GM21717 (cell line): Measurements from ENCODE around the gene PRX.
A peak's percentile ranks its signal among the peaks of the same experiment; 100 is the strongest.
"Not testable (repeated sequence)": the region's sequence is repeated elsewhere in the genome, so short reads cannot be mapped to it uniquely, and the experiment has no call there.

Experiments
- ATAC-seq: cut with Tn5 transposase; IDR thresholded peaks from one replicate; pipeline ENCODE4 v1.9.1; 2021; ENCODE audit warnings: mild to moderate bottlenecking, moderate library complexity; ENCODE audit not compliant: unreplicated experiment

Gene PRX

DNA sequence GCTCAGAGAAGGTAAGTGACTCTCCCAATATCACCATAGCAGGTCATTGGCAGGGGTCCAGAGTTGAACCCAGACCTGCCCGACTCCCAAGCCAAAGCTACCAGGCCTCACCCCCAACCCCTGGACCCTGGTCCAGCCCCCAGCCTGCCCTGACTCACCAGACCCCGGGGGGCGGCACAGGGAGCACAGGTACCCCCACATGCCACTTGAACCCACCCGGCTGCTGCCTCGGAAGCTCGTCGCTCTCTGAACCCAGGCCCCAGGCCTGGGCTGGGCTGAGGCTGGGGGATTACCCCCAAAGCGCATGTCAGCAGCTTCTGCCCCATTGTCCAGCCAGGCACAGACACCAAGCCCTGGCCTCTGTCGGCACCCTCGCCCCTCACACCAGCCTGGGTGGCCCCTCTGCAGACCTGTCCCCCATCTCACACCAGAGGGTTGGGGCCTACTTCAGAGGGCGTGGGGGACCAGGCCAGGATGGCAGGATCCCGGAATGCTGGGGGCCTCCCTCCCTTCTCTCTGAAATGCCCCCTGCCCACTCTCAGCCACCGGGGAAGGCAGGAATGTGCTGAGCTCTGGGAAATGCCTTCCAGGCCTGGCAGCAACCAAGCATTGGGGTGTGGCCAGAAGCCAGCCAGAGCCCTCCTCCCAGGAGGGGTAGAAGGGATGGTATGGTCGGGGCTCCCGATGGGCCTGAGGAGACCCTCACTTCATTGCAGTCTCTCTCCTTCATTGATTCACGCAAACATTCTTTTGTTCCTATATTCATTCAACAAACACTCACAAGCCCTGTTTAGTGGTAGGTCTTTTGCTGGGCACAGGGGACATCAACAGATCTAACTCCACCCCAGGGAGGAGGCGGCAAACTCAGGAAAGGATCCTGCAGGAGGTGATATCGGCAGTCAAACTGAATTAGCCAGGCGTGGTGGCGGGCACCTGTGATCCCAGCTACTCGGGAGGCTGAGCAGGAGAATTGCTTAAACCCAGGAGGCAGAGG, 1.7 kb upstream of the PRX start:
- ATAC-seq, result no peak

GRCh38 chr19:40412866-40413265, 312 bp downstream of the PRX start:
- ATAC-seq, result no peak

DNA sequence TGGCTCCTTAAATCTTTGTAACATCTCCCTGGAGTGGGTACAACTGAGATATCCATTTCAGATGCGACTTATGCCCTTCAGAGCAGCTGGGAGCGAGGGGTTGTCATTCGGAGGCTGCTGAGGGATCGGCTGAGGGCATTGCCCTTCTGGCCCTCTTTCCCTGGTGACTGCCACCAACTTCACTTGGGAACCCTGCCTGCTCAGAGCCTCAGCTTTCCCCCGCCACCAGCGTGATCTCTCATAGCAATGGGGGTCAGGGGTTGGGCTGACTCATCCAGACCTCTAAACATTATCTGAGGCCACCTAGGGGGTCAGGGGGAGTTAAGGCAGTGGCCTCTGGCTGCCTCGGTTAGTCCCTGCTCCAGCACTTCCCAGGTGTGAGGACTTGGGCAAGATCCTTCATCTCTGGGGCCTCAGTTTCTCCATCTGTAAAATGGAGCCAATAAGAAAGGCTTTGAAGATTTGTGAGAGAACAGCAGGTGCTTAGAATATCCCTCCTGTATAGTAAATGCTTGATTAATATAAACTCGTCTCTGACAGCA, 1.1 kb downstream of the PRX start:
- ATAC-seq, result no peak

GRCh38 chr19:40411125-40411842, 1.9 kb downstream of the PRX start:
- ATAC-seq, result no peak

GRCh38 chr19:40410030-40410389, 3.2 kb downstream of the PRX start:
- no peak for ATAC-seq

- not testable (repeated sequence) for ATAC-seq
These were observed 4.6 kb downstream of the PRX start for GRCh38 chr19:40408598-40408925.

DNA sequence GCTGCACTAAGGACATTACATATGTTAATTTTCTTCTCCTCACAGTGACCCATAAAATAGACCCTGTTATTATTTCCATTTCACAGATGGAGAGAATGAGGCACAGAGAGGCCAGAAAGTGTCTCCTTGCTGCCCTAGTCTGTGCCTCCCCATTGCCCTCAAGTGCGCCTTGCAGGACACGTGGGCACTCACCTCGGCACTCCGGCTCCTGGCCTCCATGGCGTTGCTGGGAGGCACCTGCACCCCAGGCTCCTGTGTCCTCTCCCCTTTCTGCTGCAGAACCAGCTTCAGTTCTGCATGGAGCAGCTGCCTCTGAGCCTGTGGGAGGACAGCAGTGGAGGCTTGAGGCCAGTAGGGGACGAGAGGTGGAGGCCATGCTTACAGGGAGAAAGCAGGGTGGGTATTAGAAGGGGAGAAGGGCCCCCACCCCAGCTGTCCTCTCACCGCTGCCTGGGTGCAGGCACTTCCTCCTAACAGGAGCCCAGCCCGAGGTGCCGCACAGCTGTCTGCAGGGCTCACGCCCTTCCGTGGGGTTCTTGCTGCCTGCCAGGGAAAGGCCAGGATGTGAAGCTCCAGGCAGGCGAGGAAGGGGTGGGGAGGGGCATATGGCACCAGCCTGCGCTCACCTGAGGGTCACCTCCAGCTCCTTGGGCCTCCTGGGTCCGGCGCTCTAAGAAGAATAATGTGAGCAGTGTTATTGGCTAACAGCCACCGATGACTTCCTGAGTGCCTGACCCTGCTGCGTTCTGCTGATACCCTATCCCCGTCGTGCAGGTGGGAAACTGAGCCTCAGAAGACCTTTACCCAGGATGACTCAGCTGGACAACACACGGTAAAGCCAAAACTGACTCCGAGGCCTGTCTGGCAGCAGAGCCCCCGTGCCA, 5.2 kb downstream of the PRX start:
- ATAC-seq, result no peak

DNA sequence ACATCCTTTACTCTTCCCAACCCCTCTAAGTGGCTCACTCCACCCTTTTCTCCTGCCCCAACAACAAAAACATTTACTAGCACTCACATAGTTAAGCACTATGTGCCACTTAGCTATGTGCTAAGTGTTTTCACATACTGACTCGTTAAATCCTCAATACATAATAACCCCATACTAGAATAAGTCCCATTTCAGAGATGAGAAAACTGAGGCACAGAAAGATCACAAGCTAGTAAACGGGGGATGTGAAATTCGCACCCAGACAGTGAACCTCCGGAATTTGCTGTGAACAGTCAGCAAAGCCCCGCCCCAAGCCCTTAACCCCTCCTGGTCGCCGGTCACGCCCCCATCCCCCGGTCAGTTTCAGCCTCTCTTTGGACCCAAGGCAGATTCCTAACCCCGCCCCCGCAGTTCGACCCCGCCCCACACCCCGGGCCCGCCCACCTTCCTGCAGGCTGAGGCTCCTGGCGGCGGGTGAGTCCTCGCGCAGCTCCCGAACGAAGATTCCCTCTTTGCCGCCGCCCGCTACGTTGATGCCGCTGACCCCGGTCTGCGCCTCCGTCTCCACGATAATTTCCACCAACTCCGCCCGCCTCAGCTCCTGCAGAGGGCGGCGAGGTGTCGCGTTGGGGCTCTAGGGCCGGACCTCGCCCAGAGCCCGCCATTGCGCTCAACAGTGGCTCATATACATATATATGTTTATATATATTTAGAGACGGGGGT, 9.8 kb downstream of the PRX start:
- ATAC-seq, result peak; percentile 51

- ATAC-seq, result no peak
These were observed 12.6 kb downstream of the PRX start for GRCh38 chr19:40400559-40400958.

GRCh38 chr19:40398417-40399131, 14.6 kb downstream of the PRX start:
- ATAC-seq, result no peak

GRCh38 chr19:40397568-40397906, 15.6 kb downstream of the PRX start:
- ATAC-seq, result no peak

DNA sequence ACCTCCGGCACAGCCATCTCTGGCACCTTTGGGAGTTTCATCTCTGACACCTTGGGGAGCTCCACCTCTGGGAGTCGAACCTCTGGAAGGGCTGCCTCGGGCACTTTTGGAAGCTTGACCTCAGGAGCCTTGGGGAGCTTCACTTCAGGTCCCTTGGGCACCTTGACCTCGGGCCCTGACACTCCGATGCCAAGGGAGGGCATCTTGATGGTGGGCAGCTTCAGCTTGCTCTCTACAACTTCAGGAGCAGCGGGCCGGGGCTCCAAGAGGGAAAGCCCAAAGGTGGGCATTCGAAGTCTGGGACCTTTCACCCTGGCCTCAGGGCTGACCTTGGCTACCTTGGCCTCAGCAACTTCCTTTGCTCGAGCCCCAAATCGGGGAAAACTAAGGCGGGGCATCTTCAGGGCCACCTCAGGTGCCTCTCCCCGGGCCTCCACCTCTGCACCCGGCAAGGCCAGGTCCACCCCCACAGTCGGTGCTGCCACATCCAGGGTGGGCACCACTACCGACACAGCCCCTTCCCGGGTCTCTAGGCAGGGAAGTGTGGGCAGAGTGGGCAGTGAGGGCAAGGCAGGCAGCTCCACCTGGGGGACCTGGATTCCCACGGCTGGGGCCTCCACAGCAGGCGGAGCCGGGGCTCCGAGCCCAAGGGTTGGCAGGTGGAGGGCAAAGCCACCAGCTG, 16.2 kb downstream of the PRX start:
- no peak for ATAC-seq

DNA sequence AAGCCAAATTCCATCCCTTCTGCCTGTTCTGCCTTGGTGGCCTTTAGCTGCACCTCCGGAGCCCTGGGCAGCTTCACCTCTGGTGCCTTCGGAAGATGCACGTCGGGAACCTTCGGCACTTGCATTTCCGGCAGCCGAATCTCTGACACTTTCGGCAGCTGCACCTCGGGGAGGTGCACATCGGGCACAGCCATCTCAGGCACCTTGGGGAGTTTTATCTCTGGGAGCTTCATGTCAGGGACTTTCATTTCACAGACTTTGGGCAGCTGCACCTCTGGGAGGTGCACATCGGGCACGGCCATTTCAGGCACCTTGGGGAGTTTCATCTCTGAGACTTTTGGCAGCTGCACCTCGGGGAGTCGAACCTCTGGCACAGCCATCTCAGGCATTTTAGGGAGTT, 17.2 kb downstream of the PRX start:
- no peak for ATAC-seq

- no peak for ATAC-seq
These were observed 18.4 kb downstream of the PRX start for GRCh38 chr19:40394816-40395210.

DNA sequence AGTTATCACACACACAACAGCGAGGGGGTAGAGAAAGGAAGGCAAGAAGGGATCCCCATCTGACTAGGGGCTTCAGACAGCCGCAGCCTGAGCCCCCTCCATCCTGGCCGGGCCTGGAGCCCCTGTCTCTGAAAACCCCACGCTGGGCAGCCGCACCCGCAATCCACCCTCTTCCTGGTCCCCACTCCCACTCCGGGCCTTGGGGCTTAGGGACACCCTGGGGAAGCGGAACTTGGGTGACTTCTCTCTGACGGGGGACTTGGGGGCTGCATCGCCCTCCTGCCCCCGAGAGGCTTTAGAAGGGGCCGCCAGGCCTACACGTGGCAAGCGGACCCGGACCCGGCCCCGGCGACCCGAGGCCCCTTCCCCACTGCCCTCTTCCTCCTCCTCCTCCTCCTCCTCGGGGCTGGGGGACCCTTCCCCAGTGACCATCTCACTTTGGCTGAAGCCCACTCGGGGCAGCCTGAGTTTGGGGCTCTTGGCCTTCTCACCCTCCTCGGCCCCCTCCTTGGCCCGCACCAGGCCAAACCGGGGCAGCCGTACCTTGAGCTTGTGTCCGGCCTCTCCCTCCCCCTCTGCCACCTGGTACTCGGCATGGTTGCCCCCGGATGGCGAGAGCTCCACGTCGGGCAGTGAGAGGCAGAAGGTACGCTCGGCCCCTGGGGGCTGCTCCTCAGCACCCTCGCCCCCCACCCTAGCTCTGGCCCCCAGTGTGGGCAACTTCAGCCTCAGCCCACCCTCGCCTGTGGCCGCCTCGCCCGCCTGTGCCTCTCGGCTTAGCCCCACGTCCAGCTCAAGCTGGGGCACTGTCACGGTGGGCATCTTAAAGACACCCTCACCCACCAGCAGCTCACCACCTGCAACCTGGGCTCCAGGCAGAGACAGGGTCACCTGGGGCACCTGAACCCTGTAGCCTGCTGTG, 19.0 kb downstream of the PRX start:
- no peak for ATAC-seq

- ATAC-seq, result no peak
These were observed 20.2 kb downstream of the PRX start for GRCh38 chr19:40392894-40393517.

DNA sequence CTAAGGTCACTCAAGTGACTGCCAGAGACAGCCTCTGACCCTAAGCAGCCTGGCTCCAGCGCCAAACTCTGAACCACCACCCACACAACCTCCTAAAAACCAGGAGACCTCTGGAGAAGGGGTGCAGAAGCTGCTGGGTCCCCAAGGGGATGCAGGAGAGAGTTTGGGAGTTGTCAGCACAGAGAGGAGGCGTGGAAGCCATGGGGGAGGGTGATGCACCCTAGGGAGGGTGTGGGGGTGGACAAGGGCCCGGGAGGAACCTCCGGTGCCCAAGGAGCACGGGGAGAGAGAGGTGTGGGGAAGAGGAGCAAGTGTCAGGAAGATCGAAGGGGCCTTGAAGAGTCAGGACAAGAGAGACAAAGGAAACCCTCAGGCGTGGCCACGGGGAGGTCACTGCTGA, 21.1 kb downstream of the PRX start:
- no peak for ATAC-seq
